ENCODE results near the gene CD300E.

The CD300E gene

DNA sequence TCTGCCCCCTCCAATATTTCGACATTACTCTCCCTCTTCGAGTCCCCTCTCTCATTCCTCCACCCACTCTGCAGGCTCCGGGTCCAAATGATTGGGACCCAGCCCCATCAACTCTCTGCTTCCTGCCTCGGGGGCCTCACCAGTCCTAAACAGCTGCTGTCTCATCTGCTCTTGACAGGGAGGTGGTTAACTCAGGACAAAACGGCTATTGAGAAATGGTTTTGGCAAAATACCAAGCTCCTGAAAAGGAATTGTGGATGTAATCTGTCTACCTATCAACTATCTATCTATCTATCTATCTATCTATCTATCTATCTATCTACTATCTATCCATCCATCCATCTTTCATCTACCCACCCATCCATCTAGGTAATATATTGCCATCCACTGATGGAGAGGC lies 58.4 kb downstream of the CD300E start:
- Histone ChIP-seq H3K9ac (ENCODE audit: low read length) (no peak overlapping the region), H3K36me3 (ENCODE audit: control insufficient read depth, insufficient read depth, low read length) (no peaks in the 10 kb centered on the region), H3K9me3 (ENCODE audit: control insufficient read depth, insufficient read depth, low read depth, low read length) (no peaks in the 10 kb centered on the region), H3K4me1 (ENCODE audit: control insufficient read depth, insufficient read depth, low read length) (peaks cover 2% of the 10 kb centered on the region; the same call in 1 of the 2 replicates), H3K27ac (ENCODE audit: low read depth, low read length) (no peak overlapping the region), H3K27me3 (ENCODE audit: control insufficient read depth, insufficient read depth, low read length) (peaks cover 10% of the 10 kb centered on the region; the same call in 1 of the 2 replicates), H3K4me3 (ENCODE audit: low read depth, low read length) (no peak overlapping the region)

DNA sequence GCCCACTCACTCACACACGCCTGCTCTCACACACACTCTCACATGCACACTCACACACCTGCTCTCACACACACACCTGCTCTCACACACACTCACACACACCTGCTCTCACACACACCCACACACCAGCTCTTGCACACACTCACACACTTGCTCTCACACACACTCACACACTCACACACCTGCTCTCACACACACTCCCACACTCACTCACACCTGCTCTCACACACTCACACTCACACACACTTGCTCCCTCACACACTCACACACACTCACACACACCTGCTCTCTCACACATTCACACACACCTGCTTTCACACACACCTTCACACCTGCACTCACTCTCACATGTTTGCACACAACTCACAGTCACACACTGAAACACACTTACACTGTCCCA lies 60.2 kb downstream of the CD300E start:
- no peak overlapping the region for H3K9ac ChIP-seq (ENCODE audit: low read length)
- H3K27ac ChIP-seq (ENCODE audit: low read depth, low read length), result no peak overlapping the region
- 0 out of 2 replicates have a peak, but pooled peaks cover 2% of the 10 kb centered on the region for H3K9me3 ChIP-seq (ENCODE audit: control insufficient read depth, insufficient read depth, low read depth, low read length)
- H3K4me1 ChIP-seq (ENCODE audit: control insufficient read depth, insufficient read depth, low read length), result peaks cover 2% of the 10 kb centered on the region; the same call in 1 of the 2 replicates
- H3K4me3 ChIP-seq (ENCODE audit: low read depth, low read length), result no peak overlapping the region
- H3K36me3 ChIP-seq (ENCODE audit: control insufficient read depth, insufficient read depth, low read length), result no peaks in the 10 kb centered on the region
- H3K27me3 ChIP-seq (ENCODE audit: control insufficient read depth, insufficient read depth, low read length), result peaks cover 10% of the 10 kb centered on the region; the same call in 1 of the 2 replicates

DNA sequence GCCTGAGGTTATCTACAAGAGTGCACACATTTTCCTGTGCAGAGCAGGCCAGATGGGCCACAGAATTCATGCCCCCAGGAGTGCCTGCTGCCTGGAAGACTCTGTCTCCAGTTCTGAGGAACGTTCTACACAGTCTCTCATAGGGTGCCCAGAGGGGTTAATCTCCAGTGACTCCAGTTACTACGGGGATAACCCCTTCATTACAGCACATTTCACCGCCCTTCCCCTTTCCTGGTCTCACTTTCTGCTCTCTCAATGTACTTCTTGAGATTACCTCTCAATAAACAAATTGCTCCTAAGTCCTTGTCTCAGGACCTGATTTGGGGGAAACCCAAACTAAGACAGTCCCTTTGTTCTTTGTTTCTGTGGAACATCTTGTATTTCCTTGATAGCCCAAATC lies 62.0 kb downstream of the CD300E start:
- Histone ChIP-seq H3K9me3 (ENCODE audit: control insufficient read depth, insufficient read depth, low read depth, low read length) (peaks cover 16% of the 10 kb centered on the region), H3K4me3 (ENCODE audit: low read depth, low read length) (no peak overlapping the region), H3K9ac (ENCODE audit: low read length) (no peak overlapping the region), H3K27me3 (ENCODE audit: control insufficient read depth, insufficient read depth, low read length) (peaks cover 10% of the 10 kb centered on the region; the same call in 1 of the 2 replicates), H3K27ac (ENCODE audit: low read depth, low read length) (no peak overlapping the region), H3K4me1 (ENCODE audit: control insufficient read depth, insufficient read depth, low read length) (peaks cover 2% of the 10 kb centered on the region; the same call in 1 of the 2 replicates), H3K36me3 (ENCODE audit: control insufficient read depth, insufficient read depth, low read length) (no peaks in the 10 kb centered on the region)

Data from HUES6 (cell line).